ENCODE measurements around the gene ZNF474.

Gene ZNF474

GRCh38 chr5:122183788-122184170, 54.4 kb downstream of the ZNF474 start:
- H3K27ac ChIP-seq: no peak overlapping the region

GRCh38 chr5:122184676-122185255, 55.4 kb downstream of the ZNF474 start:
- H3K27ac ChIP-seq: no peak overlapping the region
- TF ChIP-seq CTCF (conservative IDR thresholded peaks at IDR 0.05): no peak

More at GRCh38 chr5:122183788-122184170, 54.4 kb downstream of the ZNF474 start:
- no peak for TF ChIP-seq CTCF (conservative IDR thresholded peaks at IDR 0.05)

- no peak for TF ChIP-seq CTCF (conservative IDR thresholded peaks at IDR 0.05)
- no peak overlapping the region for H3K27ac ChIP-seq
These were observed 58.1 kb downstream of the ZNF474 start for GRCh38 chr5:122187426-122187825.

- H3K27ac ChIP-seq: no peak overlapping the region
- TF ChIP-seq CTCF (conservative IDR thresholded peaks at IDR 0.05): no peak
These were observed 60.8 kb downstream of the ZNF474 start for GRCh38 chr5:122190156-122190555.

- no peak overlapping the region for H3K27ac ChIP-seq
- peak; percentile 78 for TF ChIP-seq CTCF (conservative IDR thresholded peaks at IDR 0.05)
These were observed 63.5 kb downstream of the ZNF474 start for GRCh38 chr5:122192497-122193496.

- no peak overlapping the region for H3K27ac ChIP-seq
- TF ChIP-seq CTCF (conservative IDR thresholded peaks at IDR 0.05): peak; percentile 82
These were observed 66.6 kb downstream of the ZNF474 start for GRCh38 chr5:122195802-122196394.

- no peak for TF ChIP-seq CTCF (conservative IDR thresholded peaks at IDR 0.05)
These were observed 69.8 kb downstream of the ZNF474 start for GRCh38 chr5:122199146-122199545.

More at GRCh38 chr5:122199146-122199545, 69.8 kb downstream of the ZNF474 start:
- H3K27ac ChIP-seq: no peak overlapping the region

Measured in VCaP (cell line).